Raji (cell line): ENCODE data around the gene BMP5.

Source experiments
- POLR2A ChIP-seq: IDR thresholded peaks from 2 replicates; pipeline ENCODE4 v1.6.1; 2011; ENCODE audit warnings: low read depth, low read length, control low read depth; ENCODE audit not compliant: insufficient read depth

The BMP5 gene

DNA sequence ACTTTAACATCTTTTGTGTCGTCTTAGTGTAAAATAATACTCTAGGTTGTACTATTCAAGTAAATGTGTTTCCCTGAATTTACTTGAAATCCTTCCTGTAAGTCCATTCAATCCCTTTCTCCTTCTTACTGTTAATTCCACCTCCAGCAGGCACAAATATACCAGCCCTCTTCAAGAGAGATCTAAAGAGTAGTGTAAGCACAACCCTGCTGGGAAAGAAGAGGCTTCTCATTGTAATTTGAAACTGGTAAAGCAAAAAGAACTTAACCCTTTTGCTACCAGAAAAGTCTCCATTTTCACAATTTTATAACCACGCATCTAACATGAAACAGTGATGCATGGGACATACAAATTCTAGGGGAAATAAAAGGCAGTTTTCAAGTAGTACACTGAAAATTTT lies at the start of gene BMP5:
Gene BMP5 (minus strand): TSS at position 191 of the 400 bp plus-strand sequence. CDS start 725 bp downstream, outside the sequence.
- no peak for TF ChIP-seq POLR2A

DNA sequence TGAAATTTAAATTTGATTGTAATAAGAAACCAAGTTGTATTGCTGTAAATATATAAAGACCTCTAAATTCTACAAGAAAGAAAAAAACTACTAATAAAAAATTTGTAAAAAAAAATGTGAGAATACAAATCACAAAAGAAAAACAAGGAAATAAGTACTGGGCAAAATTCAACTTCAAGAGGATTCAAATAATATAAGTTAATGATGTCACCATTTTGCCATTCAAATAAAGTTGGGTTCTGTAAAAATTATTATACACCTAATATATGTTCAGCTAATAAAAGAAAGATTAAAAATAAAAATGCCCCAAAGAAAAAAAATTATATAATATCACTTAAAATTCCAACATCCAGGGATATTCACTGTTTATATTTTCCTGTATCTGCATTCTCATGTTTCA lies 47.0 kb upstream of the BMP5 start:
- no peak for TF ChIP-seq POLR2A

DNA sequence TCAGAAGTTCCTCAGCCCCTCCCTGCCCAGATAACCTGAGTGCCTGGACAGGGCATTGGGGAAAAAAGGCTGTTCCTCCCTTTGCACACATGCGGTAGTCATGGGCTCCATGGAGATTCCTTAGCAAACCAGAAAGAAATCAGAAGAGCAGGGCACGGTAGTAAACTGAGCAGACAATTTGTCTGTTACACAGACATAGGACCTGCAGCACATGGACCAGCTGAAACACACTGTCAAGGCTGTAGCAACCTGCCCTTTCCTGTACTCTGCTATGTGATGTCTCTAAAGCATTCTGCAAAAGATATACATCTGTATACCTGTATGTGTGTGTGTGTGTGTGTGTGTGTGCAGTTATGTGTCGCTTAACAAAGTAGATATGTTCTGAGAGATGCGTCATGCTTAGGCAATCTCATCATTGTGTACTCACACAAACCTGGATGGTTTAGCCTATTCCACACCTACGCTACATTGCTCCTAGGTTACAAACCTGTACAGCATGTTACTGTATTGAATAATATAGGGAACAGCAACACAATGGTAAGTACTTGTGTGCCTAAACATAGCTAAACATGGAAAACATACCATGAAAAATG lies 44.4 kb upstream of the BMP5 start:
- TF ChIP-seq POLR2A: no peak

DNA sequence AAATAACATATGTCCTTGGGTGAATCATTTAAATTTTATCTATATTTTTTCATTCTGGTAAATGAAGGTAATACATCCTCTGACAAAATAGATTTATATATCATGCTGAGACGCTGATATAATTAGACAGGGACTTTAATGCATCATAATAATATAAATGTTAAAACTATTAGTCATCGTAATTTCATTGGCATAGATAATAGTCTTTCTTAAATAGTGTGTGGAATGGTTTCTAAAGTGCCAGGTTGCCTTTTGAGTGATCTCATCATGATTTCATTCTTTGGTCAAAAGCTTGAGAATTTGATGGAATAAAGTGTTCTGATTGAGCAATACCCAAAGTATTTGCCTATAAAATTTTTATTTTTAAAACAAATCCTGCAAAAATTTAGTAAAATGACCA lies 43.2 kb upstream of the BMP5 start:
- TF ChIP-seq POLR2A: no peak

DNA sequence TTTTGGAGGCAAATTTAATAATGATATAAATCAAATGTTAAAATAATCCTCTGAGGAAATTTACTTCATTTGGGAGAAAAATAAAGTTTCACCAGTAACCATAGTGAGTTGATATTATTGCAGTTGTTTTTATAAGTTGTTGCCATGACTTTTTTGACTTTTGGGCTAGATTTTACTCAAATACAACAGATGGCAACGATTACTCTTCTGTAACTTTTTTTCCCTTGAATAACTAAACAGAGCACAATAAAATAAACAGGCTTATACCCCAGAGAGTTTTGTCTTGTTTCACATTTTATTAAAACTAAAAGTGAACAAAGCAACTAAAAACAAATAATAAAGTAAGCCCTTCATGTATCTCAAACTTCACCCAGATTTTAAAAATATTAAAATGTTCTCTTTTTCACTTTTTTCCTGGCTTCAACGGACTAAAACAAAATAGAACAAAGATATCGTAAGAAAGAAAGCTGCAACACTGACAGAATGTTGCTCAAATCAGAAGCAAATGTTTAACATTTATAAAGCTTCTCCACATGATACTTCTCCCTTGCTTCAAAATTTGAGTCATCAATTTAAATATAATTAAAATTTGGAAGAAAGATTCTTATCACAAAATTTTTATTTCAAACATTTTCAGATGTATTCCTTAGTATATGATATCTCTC lies 42.5 kb upstream of the BMP5 start:
- no peak for TF ChIP-seq POLR2A

DNA sequence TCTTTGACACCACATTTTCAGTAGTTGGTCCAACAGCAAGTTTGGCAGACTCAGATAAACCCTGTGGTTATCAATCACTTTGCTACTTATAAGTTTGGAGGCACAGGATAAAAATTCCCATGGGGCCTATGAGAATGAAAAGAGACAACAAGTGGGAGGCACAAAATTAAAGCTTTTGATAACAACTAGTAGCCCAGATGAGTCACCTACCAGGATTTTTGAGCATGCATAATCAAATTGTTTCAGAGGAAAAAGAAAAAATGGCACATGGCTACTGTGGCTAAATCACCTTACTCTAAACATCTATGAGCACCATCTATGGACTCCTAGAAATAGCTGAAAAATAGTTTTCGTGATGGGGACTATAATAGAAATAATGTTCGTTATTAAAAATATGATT lies 40.8 kb upstream of the BMP5 start:
- TF ChIP-seq POLR2A: no peak

- TF ChIP-seq POLR2A: no peak
These were observed 38.1 kb upstream of the BMP5 start for GRCh38 chr6:55913228-55914195.

- no peak for TF ChIP-seq POLR2A
These were observed 27.4 kb upstream of the BMP5 start for GRCh38 chr6:55902796-55903195.

- TF ChIP-seq POLR2A: no peak
These were observed 26.4 kb upstream of the BMP5 start for GRCh38 chr6:55901765-55902270.

DNA sequence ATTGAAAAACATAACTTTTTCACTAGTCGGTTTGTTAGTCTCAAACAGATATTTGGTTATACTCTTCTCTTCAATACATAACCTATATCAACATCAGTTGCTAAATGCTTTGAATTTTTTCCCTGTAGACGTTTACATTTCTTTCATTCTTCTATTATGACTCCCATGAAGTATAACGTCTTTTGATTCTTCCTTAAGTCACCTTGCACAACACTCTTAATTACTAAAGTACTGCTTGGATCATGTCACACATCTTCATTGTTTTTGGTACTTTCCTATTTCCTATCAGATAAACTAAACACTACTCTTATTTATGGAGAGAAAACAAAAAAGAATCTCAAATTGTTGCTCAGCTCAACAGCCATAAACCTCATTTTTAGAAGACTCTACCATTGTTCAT lies 23.0 kb upstream of the BMP5 start:
- no peak for TF ChIP-seq POLR2A

- no peak for TF ChIP-seq POLR2A
These were observed 22.0 kb upstream of the BMP5 start for GRCh38 chr6:55897346-55897745.

- TF ChIP-seq POLR2A: no peak
These were observed 20.8 kb upstream of the BMP5 start for GRCh38 chr6:55895972-55896730.

DNA sequence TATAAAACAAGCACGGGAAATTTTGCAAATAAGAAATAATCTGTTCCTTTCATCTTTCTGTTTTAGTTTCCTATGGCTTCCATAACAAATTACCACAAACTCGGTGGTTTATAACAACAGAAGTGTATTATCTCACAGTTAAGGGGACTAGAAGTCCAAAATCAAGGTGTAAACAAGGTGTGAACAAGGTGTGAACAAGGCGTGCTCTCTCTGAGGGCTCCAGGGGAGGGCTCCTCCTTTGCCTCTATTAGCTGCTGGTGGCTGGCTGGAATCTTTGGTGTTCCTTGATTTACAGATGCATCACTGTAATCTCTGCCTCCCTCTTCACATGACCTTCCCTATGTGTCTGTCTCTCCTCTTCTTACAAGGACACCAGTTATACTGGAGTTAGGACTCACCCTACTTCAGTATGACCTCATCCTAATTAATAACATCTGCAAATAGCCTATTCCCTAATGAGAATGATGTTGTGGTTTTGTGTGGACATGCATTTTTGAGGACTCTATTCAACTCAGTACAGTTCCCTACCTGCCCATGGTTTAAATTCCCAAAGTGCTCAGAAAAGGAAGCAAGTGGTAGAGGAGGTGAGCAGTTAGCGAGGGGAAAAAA lies 17.5 kb upstream of the BMP5 start:
- TF ChIP-seq POLR2A: no peak

GRCh38 chr6:55888917-55889316 lies 13.5 kb upstream of the BMP5 start:
- no peak for TF ChIP-seq POLR2A

- no peak for TF ChIP-seq POLR2A
These were observed 10.9 kb upstream of the BMP5 start for GRCh38 chr6:55886185-55886836.
